Amygdala (tissue), 56 donors: ENCODE measurements around the gene BRPF1.
"Not testable (repeated sequence)": the region's sequence is repeated elsewhere in the genome, so short reads cannot be mapped to it uniquely, and the experiment has no call there.

Experiments used
- DNase-seq, 56 donors: peaks; one replicate each; lab custom pipeline; 2025; lab: John Stamatoyannopoulos, UW

Gene BRPF1

GRCh38 chr3:9765865-9766264, 34.3 kb downstream of the BRPF1 start:
- DNase-seq, result no peak

GRCh38 chr3:9767418-9767817, 35.9 kb downstream of the BRPF1 start:
- DNase-seq, result no peak

GRCh38 chr3:9768141-9768775, 36.7 kb downstream of the BRPF1 start:
- no peak for DNase-seq

- peak in 1 of 56 donors; percentile 21 for DNase-seq
Observed at GRCh38 chr3:9769012-9769411, 37.5 kb downstream of the BRPF1 start.

- DNase-seq, result peak in 46 of 56 donors; percentile 31 to 83 (median 62)
Observed at GRCh38 chr3:9769426-9770275, 38.1 kb downstream of the BRPF1 start, which contains the start of gene CAMK1. Gene CAMK1 (minus strand): TSS chr3:9769947. CDS start chr3:9767749, 2,198 bp downstream.

- DNase-seq, result peak in 46 of 56 donors; percentile 21 to 89 (median 56)
Observed at GRCh38 chr3:9770276-9770812, 38.8 kb downstream of the BRPF1 start.

- not testable (repeated sequence) for DNase-seq
Observed at GRCh38 chr3:9771007-9771406, 39.5 kb downstream of the BRPF1 start.

GRCh38 chr3:9776896-9777693, 45.6 kb downstream of the BRPF1 start:
- DNase-seq, result peak in 5 of 56 donors; percentile 13 to 38 (median 30)

GRCh38 chr3:9777694-9778021, 46.1 kb downstream of the BRPF1 start:
- DNase-seq, result peak in 6 of 56 donors; percentile 18 to 46 (median 30)

- DNase-seq, result peak in 15 of 56 donors; percentile 16 to 70 (median 32)
Observed at GRCh38 chr3:9778143-9779074, 46.9 kb downstream of the BRPF1 start.

GRCh38 chr3:9779075-9779593, 47.6 kb downstream of the BRPF1 start:
- no peak for DNase-seq

- DNase-seq, result peak in 3 of 56 donors; percentile 21 to 63 (median 36)
Observed at GRCh38 chr3:9779721-9780457, 48.4 kb downstream of the BRPF1 start.

- DNase-seq, result no peak
Observed at GRCh38 chr3:9780458-9780812, 48.9 kb downstream of the BRPF1 start.

GRCh38 chr3:9780910-9781309, 49.4 kb downstream of the BRPF1 start:
- no peak for DNase-seq

GRCh38 chr3:9781551-9781950, 50.0 kb downstream of the BRPF1 start:
- no peak for DNase-seq

GRCh38 chr3:9781978-9782603, 50.6 kb downstream of the BRPF1 start:
- no peak for DNase-seq

GRCh38 chr3:9782770-9783169, 51.2 kb downstream of the BRPF1 start:
- no peak for DNase-seq

- peak in 17 of 56 donors; percentile 21 to 71 (median 44) for DNase-seq
Observed at GRCh38 chr3:9783954-9784353, 52.4 kb downstream of the BRPF1 start.
